Measurements from ENCODE around the gene NCOA3. TPM values are rescaled to one million over a fixed set of nuclear protein-coding genes. Genes with fewer than 3 reads are reported as not detected.

Gene NCOA3
- total RNA-seq, 4 donors from 2014 or later: 41.6 to 74.7 (median 55.8) TPM

- no peak for TF ChIP-seq CTCF (IDR thresholded peaks at IDR 0.05; ENCODE audit: low read depth)
Measured at GRCh38 chr20:47606414-47606982, 104.8 kb downstream of the NCOA3 start.

GRCh38 chr20:47606983-47607613 is 105.4 kb downstream of the NCOA3 start:
- TF ChIP-seq CTCF (IDR thresholded peaks at IDR 0.05; ENCODE audit: low read depth): no peak

- no peak for TF ChIP-seq CTCF (IDR thresholded peaks at IDR 0.05; ENCODE audit: low read depth)
Measured at GRCh38 chr20:47609001-47609400, 107.3 kb downstream of the NCOA3 start.

GRCh38 chr20:47610247-47610944 is 108.7 kb downstream of the NCOA3 start:
- TF ChIP-seq CTCF (IDR thresholded peaks at IDR 0.05; ENCODE audit: low read depth): no peak

DNA sequence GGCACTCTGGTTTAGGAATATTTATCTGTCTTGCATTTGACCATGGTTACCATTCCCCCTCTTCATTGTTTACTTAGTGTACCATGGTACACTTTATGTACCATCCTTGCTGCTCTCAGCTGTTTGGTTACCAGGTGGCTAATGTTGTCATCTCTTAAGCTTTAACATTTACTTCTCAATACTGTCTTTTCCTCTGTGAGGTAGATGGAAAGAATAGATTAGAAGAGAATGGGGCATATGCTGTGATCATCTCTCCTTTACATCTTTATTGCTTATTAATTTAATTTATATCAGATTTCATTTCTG is 109.2 kb downstream of the NCOA3 start:
- TF ChIP-seq CTCF (IDR thresholded peaks at IDR 0.05; ENCODE audit: low read depth): no peak

- TF ChIP-seq CTCF (IDR thresholded peaks at IDR 0.05; ENCODE audit: low read depth): no peak
Measured at GRCh38 chr20:47611785-47612184, 110.1 kb downstream of the NCOA3 start.

- TF ChIP-seq CTCF (IDR thresholded peaks at IDR 0.05; ENCODE audit: low read depth): no peak
Measured at GRCh38 chr20:47612670-47613069, 111.0 kb downstream of the NCOA3 start.
